A549 (cell line): Measurements from ENCODE around the gene ULK4. TPM values are rescaled to one million over a fixed set of nuclear protein-coding genes. Genes with fewer than 3 reads are reported as not detected.
"Not testable (repeated sequence)": the region's sequence is repeated elsewhere in the genome, so short reads cannot be mapped to it uniquely, and the experiment has no call there.

Experiments used
- ATAC-seq, 2 experiments: fragments of 200-7000 bp in 1 of 2; fragments of >200 bp in 1 of 2; cut with Nextera tagmentation in 1 of 2; cut with Tn5 transposase in 1 of 2; 3 replicates each; pipeline versions ENCODE4 v1.8.0 to v1.9.1; 2018 to 2020; ENCODE audit warnings: mild to moderate bottlenecking in 1 of 2, moderate library complexity in 1 of 2
- CTCF ChIA-PET: fragments of 300-600 bp; sonication (Branson Sonifier 250); formaldehyde crosslinking; extraction: SDS; loops from one replicate; lab custom pipeline; 2021; ENCODE audit warnings: antibody characterized with exemption, inconsistent platforms; lab: Yijun Ruan, JAX
- POLR2A ChIA-PET: fragments of 350-600 bp; formaldehyde crosslinking; extraction: SDS; loops from one replicate; lab custom pipeline; 2021; ENCODE audit warnings: antibody characterized with exemption, inconsistent platforms; lab: Yijun Ruan, JAX
- DNase-seq, 2 experiments: peaks; one replicate each; pipeline versions ENCODE4 v3.0.0 to v3.0.0-alpha.2; 2011 to 2016; ENCODE audit warnings: low read depth in 1 of 2, low spot score in 1 of 2
- FAIRE-seq: peaks from 2 replicates; lab custom pipeline; 2011; peaks lifted over from hg19 to GRCh38; lab: Jason Lieb, UNC
- H3K27ac ChIP-seq, 2 experiments: fragments of >200 bp; sonication (Bioruptor Twin); formaldehyde crosslinking; 3 replicates each; pipeline ENCODE4 v1.5.1; 2016 to 2017
- H3K4me1 ChIP-seq: fragments of >200 bp; sonication (Bioruptor Twin); formaldehyde crosslinking; 3 replicates; pipeline ENCODE4 v1.6.1; 2016
- H3K4me2 ChIP-seq: fragments of >200 bp; sonication (Bioruptor Twin); formaldehyde crosslinking; 3 replicates; pipeline ENCODE4 v1.6.1; 2016
- H3K4me3 ChIP-seq: fragments of >200 bp; sonication (Bioruptor Twin); formaldehyde crosslinking; 3 replicates; pipeline ENCODE4 v1.5.1; 2016
- H3K9me3 ChIP-seq: fragments of >200 bp; sonication (Bioruptor Twin); formaldehyde crosslinking; 3 replicates; pipeline ENCODE4 v1.6.1; 2016
- BHLHE40 ChIP-seq: IDR thresholded peaks from 2 replicates; pipeline ENCODE4 v1.6.1; 2012; ENCODE audit warnings: low read depth, low read length, inconsistent platforms
- ESRRA ChIP-seq: fragments of 150-350 bp; IDR thresholded peaks from 2 replicates; pipeline ENCODE4 v1.6.1; 2014; ENCODE audit warnings: mild to moderate bottlenecking, low read length, borderline replicate concordance
- FOSB ChIP-seq: fragments of 250-450 bp; sonication (Bioruptor Pico); IDR thresholded peaks from 2 replicates; pipeline ENCODE4 v1.5.0; 2020; ENCODE audit warnings: mild to moderate bottlenecking, moderate library complexity
- FOSL2 ChIP-seq, 2 experiments: fragments of 450-650 bp in 1 of 2; fragments of >200 bp in 1 of 2; sonication (Bioruptor Twin) in 1 of 2; formaldehyde crosslinking; IDR thresholded peaks; 2 replicates each; pipeline versions ENCODE4 v1.5.0 to v1.6.1; 2016 to 2020; ENCODE audit warnings: mild to moderate bottlenecking in 1 of 2, moderate library complexity in 1 of 2
- HDAC2 ChIP-seq: fragments of 200-600 bp; sonication (generic); IDR thresholded peaks from 2 replicates; pipeline ENCODE4 v1.6.1; 2016
- HOXA7 ChIP-seq: fragments of 250-450 bp; sonication (Bioruptor Pico); IDR thresholded peaks from 2 replicates; pipeline ENCODE4 v1.5.0; 2020; ENCODE audit warnings: mild to moderate bottlenecking, moderate library complexity
- HOXB13 ChIP-seq: fragments of 250-450 bp; sonication (Bioruptor Pico); IDR thresholded peaks from 2 replicates; pipeline ENCODE4 v1.5.0; 2020; ENCODE audit warnings: low read depth, mild to moderate bottlenecking, moderate library complexity
- HOXB5 ChIP-seq: fragments of 250-450 bp; sonication (Bioruptor Pico); IDR thresholded peaks from 2 replicates; pipeline ENCODE4 v1.5.0; 2020; ENCODE audit warnings: mild to moderate bottlenecking, moderate library complexity
- JUNB ChIP-seq: fragments of >200 bp; sonication (Bioruptor Twin); formaldehyde crosslinking; IDR thresholded peaks from 2 replicates; pipeline ENCODE4 v1.6.1; 2016
- MAZ ChIP-seq: fragments of 150-350 bp; IDR thresholded peaks from 2 replicates; pipeline ENCODE4 v1.6.1; 2014; ENCODE audit warnings: antibody characterized with exemption, low read depth, low read length, borderline replicate concordance
- NPAS2 ChIP-seq: fragments of 250-450 bp; sonication (Bioruptor Pico); IDR thresholded peaks from 2 replicates; pipeline ENCODE4 v1.8.0; 2022; ENCODE audit warnings: mild to moderate bottlenecking, moderate library complexity, borderline replicate concordance
- NR3C1 ChIP-seq: fragments of >200 bp; sonication (Bioruptor Twin); formaldehyde crosslinking; IDR thresholded peaks from 3 replicates; pipeline ENCODE4 v1.6.1; 2017
- PHF8 ChIP-seq: fragments of 200-600 bp; sonication (generic); IDR thresholded peaks from 2 replicates; pipeline ENCODE4 v1.6.1; 2016; ENCODE audit warnings: low read depth, mild to moderate bottlenecking, antibody characterized with exemption, moderate library complexity, borderline replicate concordance
- RARB ChIP-seq: fragments of 250-450 bp; sonication (Bioruptor Pico); IDR thresholded peaks from 2 replicates; pipeline ENCODE4 v1.8.0; 2021; ENCODE audit warnings: mild to moderate bottlenecking, moderate library complexity
- RCOR1 ChIP-seq: fragments of 150-350 bp; IDR thresholded peaks from 2 replicates; pipeline ENCODE4 v1.6.1; 2014; ENCODE audit warnings: antibody characterized with exemption, low read length, low read depth
- SMC3 ChIP-seq: fragments of >200 bp; sonication (Bioruptor Twin); formaldehyde crosslinking; IDR thresholded peaks from 3 replicates; pipeline ENCODE4 v1.6.1; 2018; ENCODE audit warnings: inconsistent platforms
- TFCP2L1 ChIP-seq: fragments of 250-450 bp; sonication (Bioruptor Pico); IDR thresholded peaks from 2 replicates; pipeline ENCODE4 v1.5.0; 2021; ENCODE audit warnings: mild to moderate bottlenecking
- ZNF302 ChIP-seq: fragments of 250-450 bp; sonication (Bioruptor Pico); IDR thresholded peaks from 2 replicates; pipeline ENCODE4 v1.9.0; 2021; ENCODE audit warnings: inconsistent platforms, mild to moderate bottlenecking, moderate library complexity
- ZSCAN20 ChIP-seq: fragments of 250-450 bp; sonication (Bioruptor Pico); IDR thresholded peaks from 2 replicates; pipeline ENCODE4 v1.8.0; 2022; ENCODE audit warnings: mild to moderate bottlenecking, moderate library complexity
- whole genome bisulfite sequencing: methylation state at CpG from one replicate; pipeline ENCODE4 v1.1.6; 2017; ENCODE audit errors: missing lambda C conversion rate; 5-methylcytosine and 5-hydroxymethylcytosine counted together
- polyA plus RNA-seq, 4 experiments: library from polyadenylated mRNA; depleted of rRNA in 3 of 4; stranded (reverse); fragments of >200 nt; fragmentation: RNase III in 1 of 4; extraction: RNeasy Plus Mini Kit Qiagen cat#74134 plus additional on column Dnase treatment in 1 of 4; gene quantifications; 2 replicates in 3 of 4; 3 replicates in 1 of 4; pipeline ENCODE4 v1.2.3, GENCODE V29; 2011 to 2017
- TF ChIP-seq, protein P1 (sequence below): fragments of 250-450 bp; sonication (Bioruptor Pico); IDR thresholded peaks from 2 replicates; pipeline ENCODE4 v1.5.0; 2020; ENCODE audit warnings: low read depth, mild to moderate bottlenecking, moderate library complexity
- TF ChIP-seq, protein P2 (sequence below): fragments of >200 bp; sonication (Bioruptor Twin); formaldehyde crosslinking; IDR thresholded peaks from 3 replicates; pipeline ENCODE4 v1.5.1; 2016
- TF ChIP-seq, protein P3 (sequence below): fragments of 200-600 bp; sonication (generic); IDR thresholded peaks from 2 replicates; pipeline ENCODE4 v1.6.1; 2016; ENCODE audit warnings: antibody characterized with exemption, mild to moderate bottlenecking, moderate library complexity
- TF ChIP-seq, protein P4 (sequence below): fragments of 250-450 bp; sonication (Bioruptor Pico); IDR thresholded peaks from 2 replicates; pipeline ENCODE4 v1.5.0; 2021; ENCODE audit warnings: mild to moderate bottlenecking, moderate library complexity, borderline replicate concordance

ULK4 gene
- polyA plus RNA-seq, 2 of the 4 experiments (the other 2 are of a cell fraction) = 4.9 to 7.7 TPM

DNA sequence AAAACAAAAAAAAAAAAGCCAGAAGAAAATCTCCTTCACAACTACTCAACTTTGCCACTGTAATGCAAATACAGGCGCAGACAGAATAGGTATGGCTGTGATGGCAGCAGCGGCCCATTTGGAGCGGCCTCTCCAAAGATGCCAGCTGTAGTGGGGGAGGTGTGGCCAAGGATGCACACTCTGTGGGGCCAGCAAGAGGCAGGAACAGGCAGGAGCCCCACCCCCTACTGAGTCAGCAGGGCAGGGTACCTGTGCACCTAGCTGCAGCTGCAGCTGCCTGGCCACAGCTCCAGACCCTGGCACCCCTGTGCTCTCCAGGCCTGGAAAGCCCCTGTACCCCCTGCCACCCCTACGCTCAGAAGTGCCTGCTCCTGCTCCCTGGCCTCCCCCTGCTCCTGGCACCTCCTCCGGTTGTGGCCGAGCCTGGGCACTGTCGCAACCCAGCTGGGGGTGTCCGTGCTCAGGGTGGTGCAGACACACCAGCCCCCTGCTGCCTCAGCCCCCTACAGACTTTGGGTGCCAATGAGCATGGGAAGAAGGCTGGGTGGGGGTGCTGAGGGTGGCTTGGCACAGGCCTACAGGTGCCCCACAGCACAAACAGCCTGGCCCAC is 312.7 kb downstream of the ULK4 start:
- Histone ChIP-seq H3K9me3 (no peaks in the 10 kb centered on the region), H3K4me3 (no peak overlapping the region), H3K4me2 (no peak overlapping the region), H3K4me1 (no peaks in the 10 kb centered on the region), H3K27ac (no peak overlapping the region)
- CTCF ChIA-PET = no interaction called here
- ATAC-seq (no peak), DNase-seq (no peak)
- 80% methylated on average over 6 of the region's 8 CpGs for WGBS
- POLR2A ChIA-PET = no interaction called here
- TF ChIP-seq BHLHE40 (no peak), NPAS2 (CRISPR knock-in tag) (no peak), JUNB (no peak), ZNF302 (CRISPR knock-in tag) (no peak), HOXB5 (CRISPR knock-in tag) (no peak), RARB (CRISPR knock-in tag) (no peak), TFCP2L1 (no peak), HDAC2 (no peak), PHF8 (no peak), FOSB (no peak), ESRRA (no peak), HOXB13 (CRISPR knock-in tag) (no peak)
- TF ChIP-seq, protein P1, sequence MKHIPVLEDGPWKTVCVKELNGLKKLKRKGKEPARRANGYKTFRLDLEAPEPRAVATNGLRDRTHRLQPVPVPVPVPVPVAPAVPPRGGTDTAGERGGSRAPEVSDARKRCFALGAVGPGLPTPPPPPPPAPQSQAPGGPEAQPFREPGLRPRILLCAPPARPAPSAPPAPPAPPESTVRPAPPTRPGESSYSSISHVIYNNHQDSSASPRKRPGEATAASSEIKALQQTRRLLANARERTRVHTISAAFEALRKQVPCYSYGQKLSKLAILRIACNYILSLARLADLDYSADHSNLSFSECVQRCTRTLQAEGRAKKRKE (CRISPR knock-in tag) = no peak
- TF ChIP-seq, protein P2, sequence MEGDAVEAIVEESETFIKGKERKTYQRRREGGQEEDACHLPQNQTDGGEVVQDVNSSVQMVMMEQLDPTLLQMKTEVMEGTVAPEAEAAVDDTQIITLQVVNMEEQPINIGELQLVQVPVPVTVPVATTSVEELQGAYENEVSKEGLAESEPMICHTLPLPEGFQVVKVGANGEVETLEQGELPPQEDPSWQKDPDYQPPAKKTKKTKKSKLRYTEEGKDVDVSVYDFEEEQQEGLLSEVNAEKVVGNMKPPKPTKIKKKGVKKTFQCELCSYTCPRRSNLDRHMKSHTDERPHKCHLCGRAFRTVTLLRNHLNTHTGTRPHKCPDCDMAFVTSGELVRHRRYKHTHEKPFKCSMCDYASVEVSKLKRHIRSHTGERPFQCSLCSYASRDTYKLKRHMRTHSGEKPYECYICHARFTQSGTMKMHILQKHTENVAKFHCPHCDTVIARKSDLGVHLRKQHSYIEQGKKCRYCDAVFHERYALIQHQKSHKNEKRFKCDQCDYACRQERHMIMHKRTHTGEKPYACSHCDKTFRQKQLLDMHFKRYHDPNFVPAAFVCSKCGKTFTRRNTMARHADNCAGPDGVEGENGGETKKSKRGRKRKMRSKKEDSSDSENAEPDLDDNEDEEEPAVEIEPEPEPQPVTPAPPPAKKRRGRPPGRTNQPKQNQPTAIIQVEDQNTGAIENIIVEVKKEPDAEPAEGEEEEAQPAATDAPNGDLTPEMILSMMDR = no peak
- TF ChIP-seq, protein P3, sequence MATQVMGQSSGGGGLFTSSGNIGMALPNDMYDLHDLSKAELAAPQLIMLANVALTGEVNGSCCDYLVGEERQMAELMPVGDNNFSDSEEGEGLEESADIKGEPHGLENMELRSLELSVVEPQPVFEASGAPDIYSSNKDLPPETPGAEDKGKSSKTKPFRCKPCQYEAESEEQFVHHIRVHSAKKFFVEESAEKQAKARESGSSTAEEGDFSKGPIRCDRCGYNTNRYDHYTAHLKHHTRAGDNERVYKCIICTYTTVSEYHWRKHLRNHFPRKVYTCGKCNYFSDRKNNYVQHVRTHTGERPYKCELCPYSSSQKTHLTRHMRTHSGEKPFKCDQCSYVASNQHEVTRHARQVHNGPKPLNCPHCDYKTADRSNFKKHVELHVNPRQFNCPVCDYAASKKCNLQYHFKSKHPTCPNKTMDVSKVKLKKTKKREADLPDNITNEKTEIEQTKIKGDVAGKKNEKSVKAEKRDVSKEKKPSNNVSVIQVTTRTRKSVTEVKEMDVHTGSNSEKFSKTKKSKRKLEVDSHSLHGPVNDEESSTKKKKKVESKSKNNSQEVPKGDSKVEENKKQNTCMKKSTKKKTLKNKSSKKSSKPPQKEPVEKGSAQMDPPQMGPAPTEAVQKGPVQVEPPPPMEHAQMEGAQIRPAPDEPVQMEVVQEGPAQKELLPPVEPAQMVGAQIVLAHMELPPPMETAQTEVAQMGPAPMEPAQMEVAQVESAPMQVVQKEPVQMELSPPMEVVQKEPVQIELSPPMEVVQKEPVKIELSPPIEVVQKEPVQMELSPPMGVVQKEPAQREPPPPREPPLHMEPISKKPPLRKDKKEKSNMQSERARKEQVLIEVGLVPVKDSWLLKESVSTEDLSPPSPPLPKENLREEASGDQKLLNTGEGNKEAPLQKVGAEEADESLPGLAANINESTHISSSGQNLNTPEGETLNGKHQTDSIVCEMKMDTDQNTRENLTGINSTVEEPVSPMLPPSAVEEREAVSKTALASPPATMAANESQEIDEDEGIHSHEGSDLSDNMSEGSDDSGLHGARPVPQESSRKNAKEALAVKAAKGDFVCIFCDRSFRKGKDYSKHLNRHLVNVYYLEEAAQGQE = no peak
- TF ChIP-seq, all 56 proteins: peak for 0
- FAIRE-seq = no peak

DNA sequence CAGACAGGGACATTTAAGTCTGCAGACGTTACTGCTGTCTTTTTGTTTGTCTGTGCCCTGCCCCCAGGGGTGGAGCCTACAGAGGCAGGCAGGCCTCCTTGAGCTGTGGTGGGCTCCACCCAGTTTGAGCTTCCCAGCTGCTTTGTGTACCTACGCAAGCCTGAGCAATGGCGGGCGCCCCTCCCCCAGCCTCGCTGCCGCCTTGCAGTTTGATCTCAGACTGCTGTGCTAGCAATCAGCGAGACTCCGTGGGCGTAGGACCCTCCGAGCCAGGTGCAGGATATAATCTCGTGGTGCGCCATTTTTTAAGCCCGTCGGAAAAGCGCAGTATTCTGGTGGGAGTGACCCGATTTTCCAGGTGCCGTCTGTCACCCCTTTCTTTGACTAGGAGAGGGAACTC is 314.2 kb downstream of the ULK4 start:
- no CpG with 5 or more reads among the region's 17 CpGs for WGBS
- CTCF ChIA-PET, POLR2A ChIA-PET: not testable (repeated sequence)

DNA sequence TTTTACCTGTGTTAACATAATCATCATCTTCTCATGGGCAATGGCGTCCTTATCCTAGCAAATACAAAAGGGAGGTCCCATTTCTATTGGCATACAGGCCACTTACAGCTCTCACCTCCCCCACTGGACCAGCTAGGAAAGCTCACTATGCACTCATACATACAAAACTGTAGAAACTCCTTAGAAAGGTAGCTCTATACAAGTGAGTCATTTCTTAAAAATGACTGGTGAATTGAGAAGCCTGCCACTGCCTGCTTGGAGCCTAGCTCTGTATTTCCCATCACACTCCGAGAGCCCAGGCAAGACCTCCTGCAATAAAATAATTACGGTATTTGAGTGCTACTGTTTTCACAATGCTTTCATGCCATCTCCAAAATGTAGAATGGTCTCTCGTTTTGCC is 321.8 kb downstream of the ULK4 start:
- ATAC-seq (no peak), FAIRE-seq (no peak)
- 48% methylated on average over 4 of the region's 4 CpGs for WGBS

More for the DNA sequence above, 314.2 kb downstream of the ULK4 start:
- DNase-seq, H3K4me2 ChIP-seq, H3K27ac ChIP-seq, FAIRE-seq, ATAC-seq, H3K4me3 ChIP-seq, H3K4me1 ChIP-seq, H3K9me3 ChIP-seq: not testable (repeated sequence)

More for the DNA sequence above, 321.8 kb downstream of the ULK4 start:
- ChIA-PET CTCF (interaction anchor here (0.6 kb wide), 1 partner anchor 218 kb away, joined by 3 read pairs; no protein-coding TSS in a partner anchor), POLR2A (no interaction called here)
- DNase-seq = no peak
- no peaks in the 10 kb centered on the region for H3K9me3 ChIP-seq
- no peak for TF ChIP-seq HOXB5 (CRISPR knock-in tag)
- no peak for TF ChIP-seq FOSL2 (IDR thresholded peaks at IDR 0.05)
- TF ChIP-seq FOSL2 (CRISPR knock-in tag; IDR thresholded peaks at IDR 0.05) = no peak
- TF ChIP-seq, protein P1 (CRISPR knock-in tag) = no peak
- TF ChIP-seq NR3C1 = no peak
- no peak for TF ChIP-seq ZSCAN20
- TF ChIP-seq, protein P4, sequence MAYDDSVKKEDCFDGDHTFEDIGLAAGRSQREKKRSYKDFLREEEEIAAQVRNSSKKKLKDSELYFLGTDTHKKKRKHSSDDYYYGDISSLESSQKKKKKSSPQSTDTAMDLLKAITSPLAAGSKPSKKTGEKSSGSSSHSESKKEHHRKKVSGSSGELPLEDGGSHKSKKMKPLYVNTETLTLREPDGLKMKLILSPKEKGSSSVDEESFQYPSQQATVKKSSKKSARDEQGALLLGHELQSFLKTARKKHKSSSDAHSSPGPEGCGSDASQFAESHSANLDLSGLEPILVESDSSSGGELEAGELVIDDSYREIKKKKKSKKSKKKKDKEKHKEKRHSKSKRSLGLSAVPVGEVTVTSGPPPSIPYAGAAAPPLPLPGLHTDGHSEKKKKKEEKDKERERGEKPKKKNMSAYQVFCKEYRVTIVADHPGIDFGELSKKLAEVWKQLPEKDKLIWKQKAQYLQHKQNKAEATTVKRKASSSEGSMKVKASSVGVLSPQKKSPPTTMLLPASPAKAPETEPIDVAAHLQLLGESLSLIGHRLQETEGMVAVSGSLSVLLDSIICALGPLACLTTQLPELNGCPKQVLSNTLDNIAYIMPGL = no peak
- no peak for TF ChIP-seq SMC3
- no peak for TF ChIP-seq RCOR1
- no peak for TF ChIP-seq HOXA7 (CRISPR knock-in tag)
- TF ChIP-seq MAZ = no peak
- no peaks in the 10 kb centered on the region for H3K4me1 ChIP-seq
- H3K4me2 ChIP-seq = no peak overlapping the region
- H3K4me3 ChIP-seq = no peak overlapping the region
- no peak overlapping the region for H3K27ac ChIP-seq
